ENCODE data around the gene USP32. TPM values are rescaled to one million over a fixed set of nuclear protein-coding genes. Genes with fewer than 3 reads are reported as not detected.

Gene USP32
- total and polyA plus RNA-seq, 2 donors (not counting 3 experiments of a cell fraction or from before 2014, with no cell fraction given), result 15.7 to 52.9 TPM

GRCh38 chr17:60158751-60159478, 233.0 kb downstream of the USP32 start:
- Histone ChIP-seq H3K9me3 (replicated peaks; ENCODE audit: control insufficient read depth, insufficient read depth, low read length) (no peaks in the 10 kb centered on the region), H3K79me2 (ENCODE audit: control insufficient read depth, insufficient read depth, low read length) (no peaks in the 10 kb centered on the region), H2AFZ (ENCODE audit: low read depth, low read length) (no peak overlapping the region), H3K9me1 (replicated peaks; ENCODE audit: control insufficient read depth, extremely low read depth, insufficient read depth, low read length) (no peaks in the 10 kb centered on the region), H3K36me3 (ENCODE audit: control insufficient read depth in 2 of 2, extremely low read depth in 1 of 2, insufficient read depth in 2 of 2, low read length in 2 of 2) (no peaks in the 10 kb centered on the region), H3K4me3 (replicated peaks in 1 of 3; ENCODE audit: insufficient read depth in 1 of 3, low read depth in 1 of 3, low read length in 3 of 3) (no peak overlapping the region), H3K4me2 (ENCODE audit: insufficient read depth, low read length) (no peak overlapping the region), H3K9ac (replicated peaks; ENCODE audit: extremely low read depth, insufficient read depth, low read length) (no peak overlapping the region), H3K27me3 (ENCODE audit: control insufficient read depth in 2 of 2, insufficient read depth in 2 of 2, low read length in 2 of 2) (no peaks in the 10 kb centered on the region), H3K4me1 (ENCODE audit: control insufficient read depth, extremely low read depth, insufficient read depth, low read length) (peaks cover 3% of the 10 kb centered on the region), H4K20me1 (replicated peaks; ENCODE audit: control insufficient read depth, extremely low read depth, insufficient read depth, low read length) (no peaks in the 10 kb centered on the region), H3K27ac (ENCODE audit: insufficient read depth, low read depth, low read length) (no peak overlapping the region)
- no TSS peak for BruUV-seq (replicated peaks)
- intact Hi-C loops (cut with micrococcal nuclease), result no loop called here
- ChIA-PET CTCF (interaction anchor here (0.9 kb wide), 1 partner anchor 12 kb away, joined by 3 read pairs; no protein-coding TSS in a partner anchor), POLR2A (no interaction called here)
- no peak for TF ChIP-seq MAX (IDR thresholded peaks at IDR 0.05; ENCODE audit: insufficient read depth, insufficient read length)
- dilution Hi-C loops (cut with MboI; ENCODE audit: extremely low pct_ligation_motif_present, low sequenced_read_pairs), result no loop called here
- FAIRE-seq (no peak), DNase-seq (ENCODE audit: low read depth, low spot score) (no peak)

DNA sequence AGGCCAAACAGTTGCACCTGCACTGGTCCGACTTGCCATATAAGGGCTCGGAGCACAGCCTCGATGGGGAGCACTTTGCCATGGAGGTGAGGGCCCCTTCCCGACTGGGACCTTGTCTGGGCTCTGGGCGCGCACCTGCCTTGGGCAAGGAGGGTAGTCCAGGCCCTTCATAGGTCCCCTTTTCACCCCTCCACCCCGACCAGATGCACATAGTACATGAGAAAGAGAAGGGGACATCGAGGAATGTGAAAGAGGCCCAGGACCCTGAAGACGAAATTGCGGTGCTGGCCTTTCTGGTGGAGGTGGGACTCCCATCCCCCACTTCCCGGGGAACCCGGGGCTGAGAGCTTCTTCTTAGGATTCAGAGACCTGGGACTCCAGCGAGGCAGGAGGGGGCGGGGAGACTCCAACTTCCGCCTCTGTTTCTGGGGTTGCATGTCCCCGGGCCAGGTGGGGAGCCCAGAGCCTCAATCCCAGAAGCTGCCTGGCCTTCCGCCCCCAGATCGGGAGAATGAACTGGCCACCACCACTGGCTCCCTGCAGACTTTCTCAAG, 234.4 kb downstream of the USP32 start:
- Histone ChIP-seq H3K36me3 (ENCODE audit: control insufficient read depth in 2 of 2, extremely low read depth in 1 of 2, insufficient read depth in 2 of 2, low read length in 2 of 2) (no peaks in the 10 kb centered on the region), H2AFZ (ENCODE audit: low read depth, low read length) (no peak overlapping the region), H3K4me3 (replicated peaks in 1 of 3; ENCODE audit: insufficient read depth in 1 of 3, low read depth in 1 of 3, low read length in 3 of 3) (no peak overlapping the region), H3K9me3 (replicated peaks; ENCODE audit: control insufficient read depth, insufficient read depth, low read length) (no peaks in the 10 kb centered on the region), H3K4me2 (ENCODE audit: insufficient read depth, low read length) (no peak overlapping the region), H3K27ac (ENCODE audit: insufficient read depth, low read depth, low read length) (no peak overlapping the region), H3K9ac (replicated peaks; ENCODE audit: extremely low read depth, insufficient read depth, low read length) (no peak overlapping the region), H4K20me1 (replicated peaks; ENCODE audit: control insufficient read depth, extremely low read depth, insufficient read depth, low read length) (no peaks in the 10 kb centered on the region), H3K27me3 (ENCODE audit: control insufficient read depth in 2 of 2, insufficient read depth in 2 of 2, low read length in 2 of 2) (peaks cover 4 to 8% of the 10 kb centered on the region in 2 experiments), H3K79me2 (ENCODE audit: control insufficient read depth, insufficient read depth, low read length) (no peaks in the 10 kb centered on the region), H3K9me1 (replicated peaks; ENCODE audit: control insufficient read depth, extremely low read depth, insufficient read depth, low read length) (no peaks in the 10 kb centered on the region), H3K4me1 (ENCODE audit: control insufficient read depth, extremely low read depth, insufficient read depth, low read length) (peaks cover 3% of the 10 kb centered on the region)
- no peak for TF ChIP-seq POLR2AphosphoS5 (IDR thresholded peaks at IDR 0.05; ENCODE audit: insufficient read depth, low read depth, low read length)
- TF ChIP-seq FOS (IDR thresholded peaks at IDR 0.05; ENCODE audit: borderline replicate concordance, insufficient read depth, low read length), result no peak
- no peak for TF ChIP-seq MYC (IDR thresholded peaks at IDR 0.05; ENCODE audit: low read depth, low read length)
- no peak for TF ChIP-seq JUN (IDR thresholded peaks at IDR 0.05; ENCODE audit: borderline replicate concordance, insufficient read depth, insufficient read length, low read depth)
- TF ChIP-seq POLR2A (IDR thresholded peaks at IDR 0.05; ENCODE audit: low read depth, low read length), result no peak
- TF ChIP-seq EZH2 (IDR thresholded peaks at IDR 0.05; ENCODE audit: borderline replicate concordance, low read depth, low read length, severe bottlenecking), result no peak
- TF ChIP-seq, protein P1, sequence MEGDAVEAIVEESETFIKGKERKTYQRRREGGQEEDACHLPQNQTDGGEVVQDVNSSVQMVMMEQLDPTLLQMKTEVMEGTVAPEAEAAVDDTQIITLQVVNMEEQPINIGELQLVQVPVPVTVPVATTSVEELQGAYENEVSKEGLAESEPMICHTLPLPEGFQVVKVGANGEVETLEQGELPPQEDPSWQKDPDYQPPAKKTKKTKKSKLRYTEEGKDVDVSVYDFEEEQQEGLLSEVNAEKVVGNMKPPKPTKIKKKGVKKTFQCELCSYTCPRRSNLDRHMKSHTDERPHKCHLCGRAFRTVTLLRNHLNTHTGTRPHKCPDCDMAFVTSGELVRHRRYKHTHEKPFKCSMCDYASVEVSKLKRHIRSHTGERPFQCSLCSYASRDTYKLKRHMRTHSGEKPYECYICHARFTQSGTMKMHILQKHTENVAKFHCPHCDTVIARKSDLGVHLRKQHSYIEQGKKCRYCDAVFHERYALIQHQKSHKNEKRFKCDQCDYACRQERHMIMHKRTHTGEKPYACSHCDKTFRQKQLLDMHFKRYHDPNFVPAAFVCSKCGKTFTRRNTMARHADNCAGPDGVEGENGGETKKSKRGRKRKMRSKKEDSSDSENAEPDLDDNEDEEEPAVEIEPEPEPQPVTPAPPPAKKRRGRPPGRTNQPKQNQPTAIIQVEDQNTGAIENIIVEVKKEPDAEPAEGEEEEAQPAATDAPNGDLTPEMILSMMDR (IDR thresholded peaks at IDR 0.05; ENCODE audit: extremely low read depth in 1 of 2, insufficient read depth in 1 of 2, low read depth in 1 of 2, low read length in 2 of 2), result no peak
- TF ChIP-seq GATA2 (IDR thresholded peaks at IDR 0.05; ENCODE audit: insufficient read depth, insufficient read length, low read depth, low read length), result no peak
- TF ChIP-seq MAX (IDR thresholded peaks at IDR 0.05; ENCODE audit: insufficient read depth, insufficient read length), result no peak
- DNase-seq (ENCODE audit: low read depth, low spot score) (no peak), FAIRE-seq (no peak)
- intact Hi-C loops (cut with micrococcal nuclease) (no loop called here), dilution Hi-C loops (cut with MboI; ENCODE audit: extremely low pct_ligation_motif_present, low sequenced_read_pairs) (no loop called here)
- POLR2A ChIA-PET, result interaction anchor here (0.6 kb wide), 1 partner anchor 724 kb away, joined by 3 read pairs; no protein-coding TSS in a partner anchor
- CTCF ChIA-PET, result interaction anchor here (0.6 to 0.7 kb wide), 2 partner anchors 15 to 563 kb away, joined by 3 to 4 read pairs; no protein-coding TSS in a partner anchor
- no TSS peak for BruUV-seq (replicated peaks)

Data from endothelial cell of umbilical vein (primary cell).